DMS79 treated with DMSO at 0.1 percent for 48 hours (cell line): ENCODE measurements around the gene UBASH3A.

Source experiments
- DNase-seq: peaks from one replicate; lab custom pipeline; 2025; lab: John Stamatoyannopoulos, UW

Gene UBASH3A

GRCh38 chr21:42431196-42431595, 27.5 kb downstream of the UBASH3A start:
- DNase-seq: no peak

GRCh38 chr21:42432695-42433094, 29.0 kb downstream of the UBASH3A start:
- DNase-seq: no peak

- no peak for DNase-seq
Observed at GRCh38 chr21:42433946-42434551, 30.3 kb downstream of the UBASH3A start.

GRCh38 chr21:42434884-42435283, 31.2 kb downstream of the UBASH3A start:
- DNase-seq: no peak

GRCh38 chr21:42435401-42435800, 31.7 kb downstream of the UBASH3A start:
- no peak for DNase-seq

- DNase-seq: no peak
Observed at GRCh38 chr21:42435833-42436232, 32.1 kb downstream of the UBASH3A start.

GRCh38 chr21:42436914-42437313, 33.2 kb downstream of the UBASH3A start:
- DNase-seq: no peak

- DNase-seq: no peak
Observed at GRCh38 chr21:42437786-42438185, 34.1 kb downstream of the UBASH3A start.

- DNase-seq: no peak
Observed at GRCh38 chr21:42438316-42439205, 34.9 kb downstream of the UBASH3A start.

- no peak for DNase-seq
Observed at GRCh38 chr21:42439284-42440186, 35.8 kb downstream of the UBASH3A start.

GRCh38 chr21:42440187-42440792, 36.6 kb downstream of the UBASH3A start:
- DNase-seq: no peak

GRCh38 chr21:42441963-42442362, 38.3 kb downstream of the UBASH3A start:
- DNase-seq: no peak

- no peak for DNase-seq
Observed at GRCh38 chr21:42443181-42443785, 39.6 kb downstream of the UBASH3A start.

GRCh38 chr21:42443876-42444744, 40.4 kb downstream of the UBASH3A start:
- DNase-seq: no peak

- DNase-seq: no peak
Observed at GRCh38 chr21:42444745-42445059, 41.0 kb downstream of the UBASH3A start.

GRCh38 chr21:42445311-42445710, 41.6 kb downstream of the UBASH3A start:
- DNase-seq: no peak

GRCh38 chr21:42446531-42446930, 42.8 kb downstream of the UBASH3A start:
- no peak for DNase-seq

GRCh38 chr21:42447182-42447581, 43.5 kb downstream of the UBASH3A start:
- DNase-seq: no peak

- DNase-seq: no peak
Observed at GRCh38 chr21:42447732-42448131, 44.0 kb downstream of the UBASH3A start.

- no peak for DNase-seq
Observed at GRCh38 chr21:42448686-42449085, 45.0 kb downstream of the UBASH3A start.

GRCh38 chr21:42451941-42452340, 48.2 kb downstream of the UBASH3A start:
- no peak for DNase-seq
